Activated CD4-positive, alpha-beta T cell treated with anti-CD3 and anti-CD28 coated beads for 36 hours (primary cell): ENCODE data around the gene PMEPA1. TPM values are rescaled to one million over a fixed set of nuclear protein-coding genes. Genes with fewer than 3 reads are reported as not detected.

Source experiments
- ATAC-seq: fragments of 200-7000 bp; cut with Tn5 transposase; one replicate; pipeline ENCODE4 v1.10.0; 2021; ENCODE audit warnings: mild to moderate bottlenecking, moderate library complexity
- CTCF ChIA-PET: fragments of 350-600 bp; sonication (Branson Sonifier 250); formaldehyde crosslinking; loops from one replicate; lab custom pipeline; 2021; ENCODE audit warnings: antibody characterized with exemption; lab: Charles Lee
- POLR2A ChIA-PET: fragments of 350-600 bp; sonication (Branson Sonifier 250); formaldehyde crosslinking; loops from one replicate; lab custom pipeline; 2021; ENCODE audit warnings: antibody characterized with exemption, inconsistent platforms; lab: Charles Lee
- DNase-seq: peaks from one replicate; pipeline ENCODE4 v3.0.0-alpha.2; 2020
- H3K27ac Mint-ChIP-seq: one replicate; pipeline ENCODE4 v1.8.0; 2021; ENCODE audit warnings: mixed read lengths
- H3K27me3 Mint-ChIP-seq: one replicate; pipeline ENCODE4 v1.8.0; 2021; ENCODE audit warnings: mixed read lengths
- H3K36me3 Mint-ChIP-seq: one replicate; pipeline ENCODE4 v1.8.0; 2021; ENCODE audit warnings: low read depth, mixed read lengths
- H3K4me1 Mint-ChIP-seq: one replicate; pipeline ENCODE4 v1.8.0; 2021; ENCODE audit warnings: mixed read lengths
- H3K4me3 Mint-ChIP-seq: one replicate; pipeline ENCODE4 v1.8.0; 2021; ENCODE audit warnings: mild to moderate bottlenecking, moderate library complexity, mixed read lengths
- H3K9me3 Mint-ChIP-seq: one replicate; pipeline ENCODE4 v1.8.0; 2021; ENCODE audit warnings: low read depth, mixed read lengths
- intact Hi-C, 2 experiments: fragments of 100-400 bp; cut with DNase I in 1 of 2; cut with micrococcal nuclease in 1 of 2; formaldehyde crosslinking; loops; one replicate each; pipeline versions ENCODE4 v1.14.2 to v1.15.1; 2022 to 2024; cut with DNase I, micrococcal nuclease
- total RNA-seq, 2 experiments: library from RNA; stranded (reverse); gene quantifications; one replicate each; pipeline ENCODE4 v1.2.3, GENCODE V29; 2021

Gene PMEPA1
- total RNA-seq, 2 experiments from 2014 or later, result 1.6 to 1.8 TPM

GRCh38 chr20:57612436-57612835, 97.4 kb downstream of the PMEPA1 start:
- DNase-seq (no peak), ATAC-seq (no peak)
- Mint-ChIP-seq H3K27me3 (peaks cover 7% of the 10 kb centered on the region), H3K4me3 (no peak overlapping the region), H3K4me1 (peaks cover 8% of the 10 kb centered on the region), H3K9me3 (no peaks in the 10 kb centered on the region), H3K36me3 (peaks cover 2% of the 10 kb centered on the region), H3K27ac (no peak overlapping the region)
- CTCF ChIA-PET, result no interaction called here
- intact Hi-C loops, result loop anchor here in 1 of 2 experiments (10.0 kb wide), 1 partner anchor 1202 kb away; no protein-coding TSS in a partner anchor
- POLR2A ChIA-PET, result no interaction called here

GRCh38 chr20:57611586-57612311, 98.1 kb downstream of the PMEPA1 start:
- Mint-ChIP-seq H3K4me3 (no peak overlapping the region), H3K27me3 (peaks cover under 1% of the 10 kb centered on the region), H3K4me1 (peaks cover under 1% of the 10 kb centered on the region), H3K36me3 (peaks cover 2% of the 10 kb centered on the region), H3K27ac (no peak overlapping the region), H3K9me3 (no peaks in the 10 kb centered on the region)
- intact Hi-C loops, result loop anchor here in 1 of 2 experiments (10.0 kb wide), 1 partner anchor 1203 kb away; no protein-coding TSS in a partner anchor
- ATAC-seq (no peak), DNase-seq (no peak)
- CTCF ChIA-PET, result no interaction called here
- POLR2A ChIA-PET, result no interaction called here

- DNase-seq (no peak), ATAC-seq (no peak)
- H3K4me1 Mint-ChIP-seq, result peaks cover 7% of the 10 kb centered on the region
- no peaks in the 10 kb centered on the region for H3K27me3 Mint-ChIP-seq
- intact Hi-C loops, result loop anchor here in 1 of 2 experiments (10.0 kb wide), 1 partner anchor 1204 kb away; no protein-coding TSS in a partner anchor
- CTCF ChIA-PET, result interaction anchor here (0.5 to 0.8 kb wide), 2 partner anchors 10 to 625 kb away, joined by 3 to 5 read pairs; no protein-coding TSS in a partner anchor
- H3K9me3 Mint-ChIP-seq, result no peaks in the 10 kb centered on the region
- H3K27ac Mint-ChIP-seq, result no peak overlapping the region
- peaks cover 2% of the 10 kb centered on the region for H3K36me3 Mint-ChIP-seq
- POLR2A ChIA-PET, result no interaction called here
- no peak overlapping the region for H3K4me3 Mint-ChIP-seq
Measured at GRCh38 chr20:57610261-57610952, 99.4 kb downstream of the PMEPA1 start.

GRCh38 chr20:57609842-57610167, 100.0 kb downstream of the PMEPA1 start:
- Mint-ChIP-seq H3K27me3 (no peaks in the 10 kb centered on the region), H3K36me3 (peaks cover 2% of the 10 kb centered on the region), H3K9me3 (no peaks in the 10 kb centered on the region), H3K27ac (no peak overlapping the region), H3K4me1 (peaks cover 13% of the 10 kb centered on the region), H3K4me3 (no peak overlapping the region)
- ATAC-seq (no peak), DNase-seq (no peak)
- ChIA-PET CTCF (interaction anchor here (0.5 to 0.8 kb wide), 3 partner anchors 10 to 626 kb away, joined by 3 to 5 read pairs (median 3); no protein-coding TSS in a partner anchor), POLR2A (no interaction called here)
- intact Hi-C loops, result loop anchor here in 1 of 2 experiments (10.0 kb wide), 1 partner anchor 1205 kb away; no protein-coding TSS in a partner anchor

GRCh38 chr20:57609086-57609841, 100.6 kb downstream of the PMEPA1 start:
- ChIA-PET CTCF (interaction anchor here (0.7 to 0.8 kb wide), 2 partner anchors 9 to 131 kb away, joined by 3 to 5 read pairs; no protein-coding TSS in a partner anchor), POLR2A (no interaction called here)
- no peak overlapping the region for H3K4me3 Mint-ChIP-seq
- H3K9me3 Mint-ChIP-seq, result no peaks in the 10 kb centered on the region
- H3K4me1 Mint-ChIP-seq, result peaks cover 13% of the 10 kb centered on the region
- no peaks in the 10 kb centered on the region for H3K27me3 Mint-ChIP-seq
- ATAC-seq (no peak), DNase-seq (no peak)
- no peak overlapping the region for H3K27ac Mint-ChIP-seq
- intact Hi-C loops, result no loop called here
- no peaks in the 10 kb centered on the region for H3K36me3 Mint-ChIP-seq

GRCh38 chr20:57608516-57608915, 101.3 kb downstream of the PMEPA1 start:
- Mint-ChIP-seq H3K27ac (no peak overlapping the region), H3K27me3 (no peaks in the 10 kb centered on the region), H3K4me1 (peaks cover 13% of the 10 kb centered on the region), H3K36me3 (no peaks in the 10 kb centered on the region), H3K9me3 (no peaks in the 10 kb centered on the region), H3K4me3 (no peak overlapping the region)
- ChIA-PET POLR2A (no interaction called here), CTCF (no interaction called here)
- DNase-seq (no peak), ATAC-seq (no peak)
- intact Hi-C loops, result no loop called here

GRCh38 chr20:57605878-57606277, 103.9 kb downstream of the PMEPA1 start:
- ChIA-PET CTCF (interaction anchor here (0.7 to 2.4 kb wide), 5 partner anchors 9 to 337 kb away, joined by 3 to 13 read pairs (median 4); no protein-coding TSS in a partner anchor), POLR2A (no interaction called here)
- Mint-ChIP-seq H3K27me3 (no peaks in the 10 kb centered on the region), H3K9me3 (no peaks in the 10 kb centered on the region), H3K4me1 (peaks cover 16% of the 10 kb centered on the region), H3K4me3 (no peak overlapping the region), H3K27ac (no peak overlapping the region), H3K36me3 (no peaks in the 10 kb centered on the region)
- intact Hi-C loops, result no loop called here
- ATAC-seq, result peak; percentile 40
- no peak for DNase-seq

- DNase-seq, result no peak
- peak; percentile 22 for ATAC-seq
- H3K27me3 Mint-ChIP-seq, result no peaks in the 10 kb centered on the region
- ChIA-PET CTCF (interaction anchor here (0.7 to 0.9 kb wide), 2 partner anchors 18 to 338 kb away, joined by 3 to 4 read pairs; no protein-coding TSS in a partner anchor), POLR2A (no interaction called here)
- H3K9me3 Mint-ChIP-seq, result no peaks in the 10 kb centered on the region
- H3K27ac Mint-ChIP-seq, result no peak overlapping the region
- H3K36me3 Mint-ChIP-seq, result no peaks in the 10 kb centered on the region
- H3K4me3 Mint-ChIP-seq, result no peak overlapping the region
- H3K4me1 Mint-ChIP-seq, result peaks cover 16% of the 10 kb centered on the region
- intact Hi-C loops, result no loop called here
Measured at GRCh38 chr20:57605045-57605444, 104.8 kb downstream of the PMEPA1 start.

- intact Hi-C loops, result no loop called here
- POLR2A ChIA-PET, result no interaction called here
- Mint-ChIP-seq H3K4me1 (peaks cover 16% of the 10 kb centered on the region), H3K4me3 (no peak overlapping the region), H3K27ac (no peak overlapping the region), H3K27me3 (no peaks in the 10 kb centered on the region), H3K36me3 (no peaks in the 10 kb centered on the region), H3K9me3 (no peaks in the 10 kb centered on the region)
- ATAC-seq, result no peak
- CTCF ChIA-PET, result no interaction called here
- no peak for DNase-seq
Measured at GRCh38 chr20:57603120-57603519, 106.7 kb downstream of the PMEPA1 start.

GRCh38 chr20:57601737-57602136, 108.1 kb downstream of the PMEPA1 start:
- ATAC-seq, result no peak
- Mint-ChIP-seq H3K27ac (no peak overlapping the region), H3K36me3 (no peaks in the 10 kb centered on the region), H3K4me3 (no peak overlapping the region), H3K9me3 (no peaks in the 10 kb centered on the region), H3K4me1 (peaks cover 16% of the 10 kb centered on the region), H3K27me3 (peaks cover 3% of the 10 kb centered on the region)
- no peak for DNase-seq
- POLR2A ChIA-PET, result no interaction called here
- CTCF ChIA-PET, result interaction anchor here (1.0 to 1.2 kb wide), 3 partner anchors 9 to 86 kb away, joined by 3 to 4 read pairs (median 3); no protein-coding TSS in a partner anchor
- intact Hi-C loops, result no loop called here

GRCh38 chr20:57601211-57601570, 108.6 kb downstream of the PMEPA1 start:
- no peaks in the 10 kb centered on the region for H3K36me3 Mint-ChIP-seq
- peaks cover 15% of the 10 kb centered on the region for H3K4me1 Mint-ChIP-seq
- intact Hi-C loops, result no loop called here
- peaks cover 3% of the 10 kb centered on the region for H3K27me3 Mint-ChIP-seq
- POLR2A ChIA-PET, result no interaction called here
- no peak overlapping the region for H3K4me3 Mint-ChIP-seq
- DNase-seq (no peak), ATAC-seq (no peak)
- no peaks in the 10 kb centered on the region for H3K9me3 Mint-ChIP-seq
- CTCF ChIA-PET, result interaction anchor here (1.0 to 1.2 kb wide), 2 partner anchors 20 to 85 kb away, joined by 3 read pairs; no protein-coding TSS in a partner anchor
- no peak overlapping the region for H3K27ac Mint-ChIP-seq
